Measurements from ENCODE around the gene C12orf56. TPM values are rescaled to one million over a fixed set of nuclear protein-coding genes. Genes with fewer than 3 reads are reported as not detected.

The C12orf56 gene
- total RNA-seq, 1 experiment from 2014 or later: 9.3 TPM

- Mint-ChIP-seq H3K4me1 (ENCODE audit: low read depth, unreplicated experiment) (no peaks in the 10 kb centered on the region), H3K27me3 (ENCODE audit: insufficient read depth, unreplicated experiment) (no peaks in the 10 kb centered on the region), H3K36me3 (ENCODE audit: insufficient read depth, unreplicated experiment) (peaks cover 85% of the 10 kb centered on the region), H3K9me3 (ENCODE audit: unreplicated experiment) (no peaks in the 10 kb centered on the region), H3K27ac (ENCODE audit: unreplicated experiment) (no peak overlapping the region), H3K4me3 (ENCODE audit: unreplicated experiment) (no peak overlapping the region)
- no TSS peak for BruUV-seq (replicated peaks)
- TF ChIP-seq, protein P1, sequence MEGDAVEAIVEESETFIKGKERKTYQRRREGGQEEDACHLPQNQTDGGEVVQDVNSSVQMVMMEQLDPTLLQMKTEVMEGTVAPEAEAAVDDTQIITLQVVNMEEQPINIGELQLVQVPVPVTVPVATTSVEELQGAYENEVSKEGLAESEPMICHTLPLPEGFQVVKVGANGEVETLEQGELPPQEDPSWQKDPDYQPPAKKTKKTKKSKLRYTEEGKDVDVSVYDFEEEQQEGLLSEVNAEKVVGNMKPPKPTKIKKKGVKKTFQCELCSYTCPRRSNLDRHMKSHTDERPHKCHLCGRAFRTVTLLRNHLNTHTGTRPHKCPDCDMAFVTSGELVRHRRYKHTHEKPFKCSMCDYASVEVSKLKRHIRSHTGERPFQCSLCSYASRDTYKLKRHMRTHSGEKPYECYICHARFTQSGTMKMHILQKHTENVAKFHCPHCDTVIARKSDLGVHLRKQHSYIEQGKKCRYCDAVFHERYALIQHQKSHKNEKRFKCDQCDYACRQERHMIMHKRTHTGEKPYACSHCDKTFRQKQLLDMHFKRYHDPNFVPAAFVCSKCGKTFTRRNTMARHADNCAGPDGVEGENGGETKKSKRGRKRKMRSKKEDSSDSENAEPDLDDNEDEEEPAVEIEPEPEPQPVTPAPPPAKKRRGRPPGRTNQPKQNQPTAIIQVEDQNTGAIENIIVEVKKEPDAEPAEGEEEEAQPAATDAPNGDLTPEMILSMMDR (IDR thresholded peaks at IDR 0.05; ENCODE audit: insufficient read depth in 1 of 2, low read depth in 1 of 2, low read length in 1 of 2, severe bottlenecking in 1 of 2, unreplicated experiment in 1 of 2): no peak
- Histone ChIP-seq H3K36me3 (ENCODE audit: control insufficient read depth, insufficient read depth, low read length) (peaks cover 3% of the 10 kb centered on the region), H3K4me1 (no peaks in the 10 kb centered on the region), H3K27me3 (replicated peaks; ENCODE audit: control insufficient read depth, insufficient read depth, low read length) (no peaks in the 10 kb centered on the region), H3K9me3 (no peaks in the 10 kb centered on the region), H3K4me3 (ENCODE audit: low read depth, low read length) (no peak overlapping the region)
- no peak for DNase-seq
- POLR2A ChIA-PET: no interaction called here
- intact Hi-C loops (cut with micrococcal nuclease; ENCODE audit: unreplicated experiment): no loop called here
- CTCF ChIA-PET: no interaction called here
These were observed 23.3 kb upstream of the C12orf56 start for GRCh38 chr12:64413884-64414283.

DNA sequence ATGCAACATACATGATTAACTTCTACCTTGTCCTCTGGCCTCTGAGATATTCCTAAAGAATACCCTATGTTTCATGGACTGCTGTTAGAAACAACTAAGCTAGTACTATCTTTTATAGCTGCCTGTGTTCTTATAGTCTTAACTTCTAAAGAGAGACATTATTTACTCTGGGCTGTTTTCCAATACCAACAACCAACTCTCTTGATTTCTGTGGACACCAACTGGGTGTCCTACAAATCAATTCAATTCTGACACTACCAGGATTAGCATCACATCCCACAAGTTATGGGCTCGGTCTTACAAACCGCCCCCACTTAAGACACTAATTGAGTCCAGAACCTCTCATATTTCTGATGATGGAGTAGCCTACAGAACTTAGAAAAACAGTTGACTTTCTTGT lies 21.9 kb upstream of the C12orf56 start:
- ChIA-PET CTCF (no interaction called here), POLR2A (no interaction called here)
- peaks cover 5% of the 10 kb centered on the region for H3K36me3 ChIP-seq (ENCODE audit: control insufficient read depth, insufficient read depth, low read length)
- no peaks in the 10 kb centered on the region for H3K9me3 Mint-ChIP-seq (ENCODE audit: unreplicated experiment)
- DNase-seq: no peak
- intact Hi-C loops (cut with micrococcal nuclease; ENCODE audit: unreplicated experiment): no loop called here
- peaks cover 83% of the 10 kb centered on the region for H3K36me3 Mint-ChIP-seq (ENCODE audit: insufficient read depth, unreplicated experiment)
- TF ChIP-seq, protein P1 (IDR thresholded peaks at IDR 0.05; ENCODE audit: insufficient read depth in 1 of 2, low read depth in 1 of 2, low read length in 1 of 2, severe bottlenecking in 1 of 2, unreplicated experiment in 1 of 2): no peak
- H3K4me1 ChIP-seq: no peaks in the 10 kb centered on the region
- H3K27ac Mint-ChIP-seq (ENCODE audit: unreplicated experiment): no peak overlapping the region
- no TSS peak for BruUV-seq (replicated peaks)
- peaks cover 3% of the 10 kb centered on the region for H3K4me1 Mint-ChIP-seq (ENCODE audit: low read depth, unreplicated experiment)
- H3K9me3 ChIP-seq: no peaks in the 10 kb centered on the region
- H3K27me3 Mint-ChIP-seq (ENCODE audit: insufficient read depth, unreplicated experiment): no peaks in the 10 kb centered on the region
- no peak overlapping the region for H3K4me3 ChIP-seq (ENCODE audit: low read depth, low read length)
- no peaks in the 10 kb centered on the region for H3K27me3 ChIP-seq (replicated peaks; ENCODE audit: control insufficient read depth, insufficient read depth, low read length)
- no peak overlapping the region for H3K4me3 Mint-ChIP-seq (ENCODE audit: unreplicated experiment)

GRCh38 chr12:64411427-64411826 lies 20.9 kb upstream of the C12orf56 start:
- POLR2A ChIA-PET: no interaction called here
- CTCF ChIA-PET: no interaction called here
- no peak overlapping the region for H3K27ac Mint-ChIP-seq (ENCODE audit: unreplicated experiment)
- Histone ChIP-seq H3K4me3 (ENCODE audit: low read depth, low read length) (no peak overlapping the region), H3K9me3 (no peaks in the 10 kb centered on the region), H3K27me3 (replicated peaks; ENCODE audit: control insufficient read depth, insufficient read depth, low read length) (no peaks in the 10 kb centered on the region), H3K4me1 (no peaks in the 10 kb centered on the region), H3K36me3 (ENCODE audit: control insufficient read depth, insufficient read depth, low read length) (peaks cover 5% of the 10 kb centered on the region)
- peaks cover 7% of the 10 kb centered on the region for H3K4me1 Mint-ChIP-seq (ENCODE audit: low read depth, unreplicated experiment)
- no peaks in the 10 kb centered on the region for H3K9me3 Mint-ChIP-seq (ENCODE audit: unreplicated experiment)
- intact Hi-C loops (cut with micrococcal nuclease; ENCODE audit: unreplicated experiment): no loop called here
- no peak overlapping the region for H3K4me3 Mint-ChIP-seq (ENCODE audit: unreplicated experiment)
- no TSS peak for BruUV-seq (replicated peaks)
- TF ChIP-seq, protein P1 (IDR thresholded peaks at IDR 0.05; ENCODE audit: insufficient read depth in 1 of 2, low read depth in 1 of 2, low read length in 1 of 2, severe bottlenecking in 1 of 2, unreplicated experiment in 1 of 2): no peak
- H3K27me3 Mint-ChIP-seq (ENCODE audit: insufficient read depth, unreplicated experiment): no peaks in the 10 kb centered on the region
- peaks cover 81% of the 10 kb centered on the region for H3K36me3 Mint-ChIP-seq (ENCODE audit: insufficient read depth, unreplicated experiment)
- no peak for DNase-seq

All from Caco-2 (cell line).